ENCODE measurements around the gene RBM46.
A peak's percentile ranks its signal among the peaks of the same experiment; 100 is the strongest.

The RBM46 gene, protein sequence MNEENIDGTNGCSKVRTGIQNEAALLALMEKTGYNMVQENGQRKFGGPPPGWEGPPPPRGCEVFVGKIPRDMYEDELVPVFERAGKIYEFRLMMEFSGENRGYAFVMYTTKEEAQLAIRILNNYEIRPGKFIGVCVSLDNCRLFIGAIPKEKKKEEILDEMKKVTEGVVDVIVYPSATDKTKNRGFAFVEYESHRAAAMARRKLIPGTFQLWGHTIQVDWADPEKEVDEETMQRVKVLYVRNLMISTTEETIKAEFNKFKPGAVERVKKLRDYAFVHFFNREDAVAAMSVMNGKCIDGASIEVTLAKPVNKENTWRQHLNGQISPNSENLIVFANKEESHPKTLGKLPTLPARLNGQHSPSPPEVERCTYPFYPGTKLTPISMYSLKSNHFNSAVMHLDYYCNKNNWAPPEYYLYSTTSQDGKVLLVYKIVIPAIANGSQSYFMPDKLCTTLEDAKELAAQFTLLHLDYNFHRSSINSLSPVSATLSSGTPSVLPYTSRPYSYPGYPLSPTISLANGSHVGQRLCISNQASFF

DNA sequence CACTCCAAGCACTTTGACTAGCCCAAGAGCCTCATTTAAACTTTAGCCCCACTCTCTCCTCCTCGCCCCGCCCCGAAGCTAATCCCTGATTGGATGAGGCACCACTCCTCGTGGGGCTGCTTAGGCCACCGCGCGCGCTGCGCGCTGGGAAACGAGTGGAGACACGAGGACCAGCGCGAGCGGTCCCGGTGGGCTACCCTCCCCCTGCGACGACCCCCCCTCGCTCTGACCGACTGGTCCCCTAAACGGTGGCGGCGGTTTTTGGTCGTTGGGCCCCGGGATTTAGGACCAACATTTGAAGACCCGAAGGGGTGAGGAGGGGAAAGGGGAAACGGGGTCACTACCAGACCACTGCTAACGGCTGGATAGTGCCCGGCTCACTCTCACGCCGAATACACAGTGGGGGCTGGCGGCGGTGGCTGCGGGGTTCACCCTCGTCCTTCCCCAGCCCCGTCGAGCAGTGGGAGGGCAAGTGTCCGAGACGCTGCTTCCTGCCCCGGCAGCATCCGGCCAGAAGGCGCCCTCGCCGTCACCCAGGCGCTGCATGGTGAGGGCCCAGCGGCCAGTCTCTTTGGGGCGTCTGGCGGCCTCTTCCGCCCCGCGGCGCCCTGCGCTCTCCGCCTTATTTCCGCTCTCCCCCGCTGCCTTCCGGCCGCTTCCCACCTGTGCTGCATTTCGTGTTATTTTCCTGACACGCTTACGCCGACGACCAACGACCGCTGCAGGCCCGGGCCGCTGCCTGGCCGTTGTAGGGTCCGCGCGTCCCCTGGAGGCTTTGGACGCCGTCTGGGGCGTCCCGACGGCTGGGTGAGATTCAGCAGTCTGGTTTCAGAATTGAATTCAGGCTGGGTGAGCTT, at the start of gene RBM46:
Gene RBM46, plus strand, starts transcription at position 147 of the 857 bp plus-strand sequence. CDS start 15,481 bp downstream, outside the sequence.
- DNase-seq, result no peak

DNA sequence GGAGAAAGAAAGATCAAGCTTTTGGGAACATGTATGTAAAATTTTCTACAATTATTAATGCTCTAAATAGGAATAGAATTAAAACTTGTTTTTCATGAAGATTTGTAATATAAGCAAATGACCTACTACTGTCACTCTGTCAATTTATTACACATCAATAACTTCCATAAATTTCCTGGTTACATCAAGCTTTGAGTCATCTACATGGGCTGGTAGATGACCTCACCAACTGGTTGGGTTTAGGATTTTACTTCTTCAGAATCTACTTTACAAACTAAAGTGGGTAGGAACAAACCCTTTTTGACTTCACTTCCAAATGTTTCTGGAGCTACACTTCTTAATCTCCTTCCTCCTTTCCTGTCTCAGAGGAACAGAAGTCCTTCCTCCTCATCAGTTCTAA, 49.3 kb upstream of the RBM46 start:
- DNase-seq, result peak; percentile 5

DNA sequence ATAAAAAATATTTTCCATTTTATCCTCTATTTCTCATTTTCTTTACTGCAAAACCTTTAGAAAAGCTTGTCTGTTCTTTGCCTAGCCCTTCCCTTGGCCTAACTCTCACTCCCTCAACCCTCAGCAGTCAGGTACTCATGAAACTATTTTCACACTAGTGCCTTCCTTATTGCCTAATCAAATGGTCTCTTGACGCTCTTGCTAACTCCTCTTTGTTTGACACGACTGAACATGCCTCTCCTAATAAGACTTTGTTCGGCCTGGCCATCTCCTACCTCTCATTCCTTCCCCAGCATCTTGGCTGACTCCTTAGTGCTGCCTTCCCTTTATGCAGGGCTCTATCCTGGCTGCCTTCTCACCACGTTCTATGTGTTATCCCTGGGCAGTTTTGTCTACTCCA, 48.4 kb upstream of the RBM46 start:
- no peak for DNase-seq

DNA sequence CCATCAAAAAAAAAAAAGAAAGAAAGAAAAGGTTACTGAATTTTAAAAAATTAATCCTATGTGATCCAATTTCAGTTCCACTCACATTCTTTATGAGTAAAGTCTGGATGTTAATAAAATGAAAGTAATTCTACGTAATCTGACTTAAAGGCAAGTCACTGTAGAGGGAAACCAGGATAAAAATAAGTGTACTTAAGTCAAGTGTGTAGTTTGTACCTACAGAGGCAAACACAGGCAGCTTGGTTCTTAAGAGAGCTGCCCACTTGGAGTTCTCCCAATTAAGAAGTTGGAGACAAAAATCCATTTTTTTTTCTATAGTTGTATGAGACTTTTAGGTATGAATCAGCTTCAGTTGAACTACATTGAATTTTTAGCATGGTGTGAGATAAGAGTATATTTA, 44.3 kb upstream of the RBM46 start:
- no peak for DNase-seq

DNA sequence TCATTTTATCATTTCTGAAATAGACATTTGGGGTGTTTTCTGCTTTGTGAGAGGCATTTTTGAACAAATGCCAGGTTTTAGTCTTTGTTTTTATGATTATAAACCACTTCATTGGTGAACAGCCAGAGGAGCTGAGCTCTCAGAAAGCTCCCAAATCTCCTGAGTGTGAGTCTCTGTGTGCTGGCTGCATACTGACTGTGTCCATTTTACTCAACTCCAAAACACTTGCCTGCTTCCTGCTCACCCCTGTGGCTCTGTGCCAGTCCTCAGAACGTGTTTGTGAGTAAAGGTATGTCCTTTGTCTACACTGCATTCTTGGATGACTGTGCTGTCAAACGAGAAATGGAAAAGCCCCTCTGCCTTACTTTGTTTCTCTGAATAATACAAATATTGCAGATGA, 42.6 kb upstream of the RBM46 start:
- no peak for DNase-seq

DNA sequence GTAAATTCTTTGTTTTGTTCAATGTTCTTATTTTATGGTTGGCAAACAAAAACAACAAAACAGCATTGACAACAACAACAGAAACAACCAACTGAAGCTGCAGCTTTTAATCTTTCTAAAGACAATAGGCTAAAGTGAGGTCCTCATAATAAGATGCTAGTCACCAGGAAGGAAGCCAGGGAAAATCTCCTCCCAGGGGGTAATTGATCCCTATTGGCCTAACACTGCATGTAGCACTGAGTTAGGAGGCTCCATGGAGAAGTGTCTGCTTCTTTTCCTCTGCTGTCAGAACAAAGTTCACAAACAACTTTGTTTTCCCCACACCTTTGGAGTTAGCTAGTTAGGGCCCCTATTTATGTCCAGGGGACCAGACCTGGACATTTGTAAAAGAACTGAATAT, 42.0 kb upstream of the RBM46 start:
- no peak for DNase-seq

DNA sequence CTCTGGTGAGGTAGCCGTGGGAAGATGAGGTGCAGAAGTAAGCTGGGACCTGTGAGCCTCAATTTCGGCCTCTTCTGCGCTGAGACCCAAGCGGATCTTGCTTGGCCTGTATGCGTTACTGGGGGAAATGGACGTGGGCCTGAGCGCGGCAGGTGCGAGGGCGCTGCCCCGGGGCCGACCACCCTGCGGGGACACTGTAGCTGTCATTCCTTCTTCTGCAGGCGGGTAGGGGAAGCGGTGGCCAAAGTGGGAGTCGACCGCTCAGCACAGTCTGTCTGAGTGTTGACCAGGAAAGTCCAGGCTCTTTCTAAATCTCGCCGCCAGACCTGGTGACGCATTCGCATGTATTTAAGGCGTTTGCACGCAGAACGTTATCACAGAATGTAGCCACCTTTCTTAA, 40.6 kb upstream of the RBM46 start:
- DNase-seq, result no peak

DNA sequence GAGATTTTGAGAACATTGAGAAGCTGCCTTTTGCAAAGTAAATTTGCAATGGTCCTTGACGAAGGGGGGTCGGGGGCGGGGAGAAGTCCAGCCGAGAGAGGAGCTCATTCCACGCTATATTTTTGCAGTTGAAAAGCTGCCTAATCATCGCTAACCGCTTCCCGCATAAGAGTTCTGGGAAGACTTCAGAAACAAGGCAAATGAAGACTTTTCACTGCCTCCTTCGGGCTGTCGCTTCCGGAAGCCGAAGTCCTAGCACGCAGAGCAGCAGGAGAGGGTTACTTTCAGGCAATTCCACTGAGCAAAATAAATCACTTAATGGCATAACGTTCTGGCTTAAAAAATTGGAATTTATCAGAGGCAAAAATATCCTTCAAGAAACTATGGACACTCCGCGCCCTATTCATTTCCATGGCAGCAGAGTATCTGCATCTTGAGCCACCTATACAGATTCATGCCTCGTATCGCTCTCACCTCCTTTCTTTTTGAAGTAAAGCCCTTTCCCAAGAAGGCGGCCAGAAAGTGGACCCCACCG, 39.9 kb upstream of the RBM46 start:
- DNase-seq, result no peak

DNA sequence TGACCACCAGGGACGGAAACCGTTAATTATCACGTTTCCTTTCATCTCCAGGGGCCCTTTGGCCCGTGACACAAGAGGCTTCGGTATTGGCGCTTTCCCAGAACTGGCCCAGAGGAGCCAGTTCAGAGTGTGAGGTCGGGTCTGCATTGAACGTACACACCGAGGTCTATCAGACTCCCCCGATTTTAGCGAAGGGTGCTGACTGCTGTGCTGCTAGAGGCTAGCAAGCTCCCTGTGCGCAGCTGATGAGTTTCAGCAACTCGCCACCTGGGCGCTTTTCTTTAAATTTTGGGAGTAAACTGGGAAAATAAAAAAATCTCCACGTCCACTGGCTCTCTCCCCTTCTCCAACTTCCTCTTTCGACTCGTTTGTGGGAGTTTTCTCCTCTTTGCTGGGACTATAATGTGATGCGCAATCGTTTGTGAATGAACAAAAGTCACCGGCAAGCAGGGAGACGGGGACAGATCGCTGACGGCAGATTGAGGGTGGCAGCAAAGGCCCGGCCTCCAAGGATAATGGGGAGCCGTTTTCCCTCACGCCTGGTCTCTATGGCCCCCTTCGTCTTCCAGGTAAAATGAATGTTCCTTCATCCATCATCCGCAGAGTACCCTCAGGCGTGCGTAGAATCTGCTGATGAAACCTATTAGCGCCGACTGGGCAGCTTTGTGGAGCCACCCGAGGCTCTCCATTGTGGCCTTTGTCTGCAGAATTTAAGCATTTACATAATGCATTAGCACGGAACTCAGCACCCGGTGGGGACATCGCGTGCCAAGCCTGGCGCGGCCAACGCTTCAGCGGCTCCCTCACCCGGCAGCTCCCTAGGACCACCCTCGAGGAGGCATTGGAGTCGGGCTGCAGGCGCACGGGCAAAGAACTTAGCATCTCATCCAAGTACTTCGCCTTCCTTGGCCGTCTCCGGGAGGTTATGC, 38.9 kb upstream of the RBM46 start:
- DNase-seq, result no peak

DNA sequence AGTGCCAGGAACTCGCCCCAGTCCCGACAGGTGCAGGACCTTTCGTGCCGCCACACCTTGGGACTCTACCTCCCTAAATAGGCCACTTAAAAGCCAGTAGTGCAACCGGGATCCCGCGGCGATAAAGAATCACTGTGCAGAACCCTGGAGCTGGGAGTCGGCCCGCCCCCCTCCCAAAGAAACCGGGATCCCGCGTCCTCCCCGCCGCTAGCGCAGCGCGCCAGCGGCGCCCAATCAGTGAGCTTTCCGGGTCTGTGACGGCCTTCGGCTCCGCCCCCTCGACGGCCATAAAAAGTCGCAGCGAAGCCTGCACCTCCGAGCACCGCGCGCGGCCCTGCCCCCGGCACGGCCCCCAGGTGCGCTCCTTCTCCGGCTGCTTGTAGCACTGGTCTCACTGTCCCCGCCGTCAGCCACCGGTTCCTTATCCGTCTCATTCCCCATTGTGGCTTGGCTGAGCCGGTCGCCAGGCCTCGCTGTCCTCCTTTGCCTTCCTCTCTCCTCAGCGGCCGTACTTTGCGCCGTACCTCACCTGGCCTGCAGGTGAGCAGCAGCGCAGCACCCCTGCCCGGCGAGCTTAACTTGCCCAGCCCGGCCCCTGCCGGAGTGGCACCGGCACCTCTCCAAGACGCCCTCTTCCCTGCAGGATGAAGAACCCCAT, 37.3 kb upstream of the RBM46 start, which contains the start of gene LRAT:
Gene LRAT, plus strand, starts transcription at position 318 of the 658 bp plus-strand sequence. Its CDS starts 327 bp downstream, at position 645.
- peak; percentile 11 for DNase-seq

DNA sequence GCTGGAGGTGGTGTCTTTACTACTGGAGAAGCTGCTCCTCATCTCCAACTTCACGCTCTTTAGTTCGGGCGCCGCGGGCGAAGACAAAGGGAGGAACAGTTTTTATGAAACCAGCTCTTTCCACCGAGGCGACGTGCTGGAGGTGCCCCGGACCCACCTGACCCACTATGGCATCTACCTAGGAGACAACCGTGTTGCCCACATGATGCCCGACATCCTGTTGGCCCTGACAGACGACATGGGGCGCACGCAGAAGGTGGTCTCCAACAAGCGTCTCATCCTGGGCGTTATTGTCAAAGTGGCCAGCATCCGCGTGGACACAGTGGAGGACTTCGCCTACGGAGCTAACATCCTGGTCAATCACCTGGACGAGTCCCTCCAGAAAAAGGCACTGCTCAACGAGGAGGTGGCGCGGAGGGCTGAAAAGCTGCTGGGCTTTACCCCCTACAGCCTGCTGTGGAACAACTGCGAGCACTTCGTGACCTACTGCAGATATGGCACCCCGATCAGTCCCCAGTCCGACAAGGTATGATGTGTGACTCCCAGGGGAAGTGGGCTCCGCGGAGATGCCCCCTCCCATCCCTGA, 36.6 kb upstream of the RBM46 start:
- DNase-seq, result no peak

DNA sequence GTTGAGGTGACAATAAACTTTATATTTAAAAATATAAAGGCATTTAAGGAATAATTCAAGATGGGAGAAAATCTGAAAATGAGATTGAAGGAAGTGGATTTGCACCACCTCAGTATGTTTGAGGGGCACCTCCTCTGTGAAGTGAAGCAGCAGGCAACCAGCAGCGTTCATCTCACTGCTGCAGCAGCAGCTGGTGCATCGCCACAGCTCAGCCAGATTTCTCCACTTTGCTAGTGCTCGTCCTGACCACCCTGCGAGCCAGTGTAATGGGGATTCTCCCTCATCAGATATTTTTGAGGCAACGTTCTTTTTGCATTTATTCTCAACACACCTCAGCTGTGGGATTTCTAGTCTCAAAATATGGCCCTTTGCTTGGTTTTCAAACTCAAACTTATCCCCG, 23.4 kb upstream of the RBM46 start:
- no peak for DNase-seq

DNA sequence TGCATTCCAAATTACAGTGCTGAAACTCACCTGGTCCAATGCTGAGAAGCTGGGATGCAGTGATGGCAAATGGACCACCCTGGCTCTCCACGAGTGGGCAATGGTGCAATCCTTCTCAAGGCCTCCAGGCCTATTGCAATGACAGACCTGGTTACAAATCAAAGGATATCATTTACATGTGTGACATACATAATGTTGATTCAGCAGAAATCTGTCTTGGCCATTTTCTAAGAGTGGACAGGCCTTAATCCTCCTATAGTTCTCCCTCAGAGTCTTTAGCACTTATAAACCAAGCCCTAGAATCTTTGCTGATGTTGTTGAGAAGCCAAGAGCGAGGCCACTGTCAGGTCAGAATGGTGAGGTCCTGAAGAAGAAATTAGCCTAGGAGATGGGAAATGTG, 20.2 kb upstream of the RBM46 start:
- DNase-seq, result no peak

DNA sequence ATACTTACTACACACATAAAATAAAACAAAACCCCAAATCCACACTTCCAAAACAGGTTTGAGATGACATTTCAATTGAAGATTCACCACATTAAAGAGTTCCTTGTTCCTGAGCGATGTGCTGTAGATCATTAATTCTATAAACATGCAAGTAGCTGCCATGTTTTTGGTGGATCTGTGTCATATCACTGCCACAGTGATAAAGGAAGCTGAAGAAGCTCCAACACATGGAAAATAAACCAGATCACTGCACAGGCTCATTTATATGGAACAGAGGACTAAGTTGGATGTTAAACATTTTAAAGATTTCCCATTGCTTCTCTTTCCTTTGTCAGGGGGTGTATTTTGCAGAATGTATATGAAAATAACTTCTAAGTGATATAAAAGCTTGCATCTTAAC, 2.8 kb upstream of the RBM46 start:
- no peak for DNase-seq

DNA sequence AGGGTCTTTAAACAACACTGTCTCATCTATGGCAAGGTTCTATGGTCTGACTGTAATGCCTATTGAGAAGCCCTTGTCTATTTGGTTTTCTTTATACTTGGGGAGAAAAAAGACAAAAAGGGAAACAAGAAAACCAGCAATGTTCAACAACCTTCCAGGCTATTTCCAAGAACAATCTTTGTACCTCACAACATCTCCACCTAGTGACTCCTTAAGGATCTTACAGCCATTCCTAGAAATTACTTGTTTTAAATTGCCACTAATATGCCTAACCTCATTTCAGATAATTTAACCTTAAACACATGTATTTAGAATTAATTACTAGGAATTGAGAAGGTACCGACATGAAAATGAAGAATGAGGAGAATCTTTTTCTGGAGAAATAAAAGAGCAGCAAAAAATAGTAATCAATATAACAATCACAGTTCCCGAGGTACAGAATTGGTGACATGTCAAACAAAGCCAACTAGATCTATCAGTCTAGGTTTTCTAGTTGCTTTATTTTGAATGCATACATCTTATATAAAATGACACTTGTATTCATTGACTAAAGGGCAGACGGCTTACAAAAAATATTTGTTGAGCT, 1.6 kb upstream of the RBM46 start:
- DNase-seq, result peak; percentile 6

DNA sequence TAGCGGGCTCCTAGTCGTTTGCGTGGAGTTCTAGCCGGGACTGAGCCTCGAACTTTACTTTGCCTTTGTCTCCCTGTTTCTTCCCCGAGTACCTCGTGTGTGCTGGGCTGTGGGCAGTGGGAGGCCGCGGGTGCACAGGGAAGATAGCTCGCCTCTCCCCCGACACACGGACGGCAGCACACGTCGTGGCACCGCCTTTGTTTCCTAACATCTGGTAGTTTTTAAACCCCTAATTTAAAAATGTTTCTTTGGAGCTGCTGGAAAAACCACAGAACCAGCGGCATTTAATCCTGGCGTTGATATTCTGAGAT, 866 bp downstream of the RBM46 start:
- DNase-seq, result no peak

DNA sequence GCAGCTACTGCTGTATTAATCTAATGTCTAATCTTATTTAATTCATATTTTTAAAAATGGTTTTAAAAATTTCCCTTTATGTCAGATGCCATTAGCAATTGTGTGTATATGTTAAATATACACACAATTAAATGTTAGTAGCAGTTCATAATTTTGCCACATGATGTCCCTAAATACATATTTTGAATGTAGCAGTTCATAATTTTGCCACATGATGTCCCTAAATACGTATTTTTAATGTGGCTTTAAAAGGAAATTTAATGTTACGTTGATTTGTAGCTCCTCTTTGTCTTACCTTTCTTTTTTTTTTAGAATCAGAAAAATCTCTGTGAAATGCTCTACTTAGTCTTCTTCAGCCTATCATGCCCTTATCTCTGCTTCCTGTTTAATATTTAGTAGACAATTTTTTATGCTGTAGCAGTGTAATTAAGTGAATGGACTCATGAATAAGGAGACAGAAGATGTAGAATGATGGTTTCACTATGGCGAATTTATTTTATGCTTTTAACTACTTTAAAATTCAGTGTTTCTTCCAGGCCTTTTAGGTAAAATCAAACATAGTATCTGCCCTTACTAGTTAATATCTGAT, 26.1 kb downstream of the RBM46 start:
- DNase-seq, result peak; percentile 39

DNA sequence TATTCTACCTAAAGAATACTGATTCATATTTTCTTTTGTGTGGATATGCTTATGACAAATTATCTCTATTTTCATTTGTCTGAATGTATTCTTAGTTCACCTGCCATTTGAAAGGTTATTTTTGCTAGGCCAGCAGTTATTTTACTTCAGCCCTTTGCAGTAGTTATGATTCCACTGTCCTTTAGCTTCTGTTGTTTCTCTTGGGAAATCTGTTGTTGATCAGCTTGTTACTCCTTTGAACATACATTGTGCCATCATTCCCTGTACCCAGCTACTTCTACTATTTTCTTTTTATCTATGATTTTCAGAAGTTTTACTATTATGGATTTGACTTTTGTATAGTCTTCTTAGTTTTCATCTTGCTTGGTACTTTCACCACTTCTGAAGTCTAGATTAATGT, 37.2 kb downstream of the RBM46 start:
- no peak for DNase-seq

DNA sequence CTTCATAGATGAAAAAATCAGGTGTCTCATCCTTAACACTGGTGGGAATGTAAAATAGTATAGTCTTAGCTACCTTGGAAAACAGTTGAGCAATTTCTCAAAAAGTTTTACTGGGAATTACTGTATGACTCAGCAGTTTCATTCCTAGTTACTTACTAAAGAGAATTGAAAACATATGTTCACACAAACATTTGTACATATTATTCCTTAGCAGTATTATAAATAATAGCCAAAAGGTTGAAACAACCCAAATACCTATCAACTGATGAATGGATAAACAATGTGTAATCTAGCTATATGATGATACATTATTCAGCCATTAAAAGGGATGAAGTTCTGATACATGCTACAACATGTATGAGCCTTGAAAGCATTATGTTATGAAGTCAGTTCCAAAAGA, 41.7 kb downstream of the RBM46 start:
- no peak for DNase-seq

DNA sequence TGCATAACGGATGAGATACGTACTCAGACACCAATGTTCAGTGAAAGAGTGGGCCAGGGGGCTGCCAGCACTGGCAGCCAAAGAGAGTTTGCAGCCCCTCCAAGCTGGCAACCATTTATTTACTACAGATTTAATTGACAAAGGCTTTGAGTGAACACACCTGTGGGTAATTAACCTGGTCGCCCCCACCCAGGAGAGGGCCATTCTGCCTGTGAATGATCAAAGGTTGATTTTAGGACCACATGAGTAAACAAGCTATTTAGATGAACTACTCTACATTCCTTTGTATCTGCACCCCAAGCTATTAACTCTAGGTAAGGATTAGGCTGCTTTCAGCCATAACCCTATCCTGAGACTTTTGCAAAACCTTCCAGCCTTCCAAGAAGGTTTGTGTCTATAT, 55.0 kb downstream of the RBM46 start:
- DNase-seq, result no peak

DNA sequence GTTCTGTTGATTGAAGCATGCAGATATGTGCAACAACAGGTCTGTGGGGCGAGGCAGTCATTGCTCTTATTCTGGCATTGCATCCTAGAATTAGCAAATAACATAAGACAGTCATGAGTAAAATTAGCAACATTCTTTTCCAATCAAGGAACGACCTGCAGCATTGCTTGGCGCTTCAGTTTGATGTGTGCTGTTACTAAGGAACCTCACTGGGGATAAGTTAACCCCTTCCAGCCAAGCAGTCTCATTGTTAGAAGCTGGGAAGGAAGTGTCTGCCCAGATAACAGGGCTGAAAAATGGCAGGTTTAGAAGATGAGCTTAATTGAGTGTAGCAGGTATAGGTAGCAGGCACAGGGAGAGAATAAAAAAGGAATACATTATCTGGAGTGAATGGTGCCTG, 55.4 kb downstream of the RBM46 start:
- DNase-seq, result no peak

Measured in suppressor macrophage treated with lipopolysaccharide for 4 hours (primary cell).